UCSD-AML1 (cell line): ENCODE results near the gene FADS2.

Source experiments
- DNase-seq: peaks from one replicate; lab custom pipeline; 2025; ENCODE audit not compliant: unreplicated experiment; lab: John Stamatoyannopoulos, UW

FADS2 gene

GRCh38 chr11:61902313-61902712, 74.2 kb downstream of the FADS2 start:
- no peak for DNase-seq

- no peak for DNase-seq
Observed at GRCh38 chr11:61903845-61904244, 75.7 kb downstream of the FADS2 start.

GRCh38 chr11:61904539-61905048, 76.5 kb downstream of the FADS2 start:
- no peak for DNase-seq

- no peak for DNase-seq
Observed at GRCh38 chr11:61905067-61905696, 77.1 kb downstream of the FADS2 start.

- no peak for DNase-seq
Observed at GRCh38 chr11:61905801-61906521, 77.9 kb downstream of the FADS2 start.

GRCh38 chr11:61906522-61906909, 78.4 kb downstream of the FADS2 start:
- DNase-seq, result no peak

- no peak for DNase-seq
Observed at GRCh38 chr11:61907282-61907681, 79.2 kb downstream of the FADS2 start.

- no peak for DNase-seq
Observed at GRCh38 chr11:61907871-61908729, 80.0 kb downstream of the FADS2 start.

GRCh38 chr11:61908730-61909316, 80.7 kb downstream of the FADS2 start:
- peak; percentile 41 for DNase-seq

GRCh38 chr11:61910187-61911127, 82.4 kb downstream of the FADS2 start:
- DNase-seq, result no peak

GRCh38 chr11:61911128-61911700, 83.1 kb downstream of the FADS2 start:
- no peak for DNase-seq

- DNase-seq, result peak; percentile 42
Observed at GRCh38 chr11:61911701-61912529, 83.8 kb downstream of the FADS2 start.

- DNase-seq, result peak; percentile 47
Observed at GRCh38 chr11:61912530-61912898, 84.4 kb downstream of the FADS2 start.

- no peak for DNase-seq
Observed at GRCh38 chr11:61912991-61913698, 85.0 kb downstream of the FADS2 start.

GRCh38 chr11:61913699-61914395, 85.7 kb downstream of the FADS2 start:
- no peak for DNase-seq

GRCh38 chr11:61914471-61915171, 86.5 kb downstream of the FADS2 start:
- DNase-seq, result no peak

GRCh38 chr11:61916737-61917333, 88.7 kb downstream of the FADS2 start:
- DNase-seq, result no peak
